Gastrocnemius medialis (tissue), 4 donors: Measurements from ENCODE around the gene ZBTB8B.

Experiments used
- POLR2A ChIP-seq, 2 donors: fragments of 450-650 bp; IDR thresholded peaks; one replicate each; pipeline ENCODE4 v1.6.1; 2017; ENCODE audit warnings: antibody characterized with exemption in 2 of 2, mild to moderate bottlenecking in 2 of 2, moderate library complexity in 2 of 2
- TF ChIP-seq, protein P1 (sequence below), 5 experiments: fragments of 450-650 bp in 3 of 5; fragments of 200-600 bp in 2 of 5; sonication (generic) in 2 of 5; IDR thresholded peaks in 4 of 5; conservative IDR thresholded peaks in 1 of 5; 1 replicate in 4 of 5; 2 replicates in 1 of 5; pipeline ENCODE4 v1.5.1; 2016 to 2019; ENCODE audit warnings: antibody characterized with exemption in 5 of 5, mild to moderate bottlenecking in 3 of 5, moderate library complexity in 3 of 5

DNA sequence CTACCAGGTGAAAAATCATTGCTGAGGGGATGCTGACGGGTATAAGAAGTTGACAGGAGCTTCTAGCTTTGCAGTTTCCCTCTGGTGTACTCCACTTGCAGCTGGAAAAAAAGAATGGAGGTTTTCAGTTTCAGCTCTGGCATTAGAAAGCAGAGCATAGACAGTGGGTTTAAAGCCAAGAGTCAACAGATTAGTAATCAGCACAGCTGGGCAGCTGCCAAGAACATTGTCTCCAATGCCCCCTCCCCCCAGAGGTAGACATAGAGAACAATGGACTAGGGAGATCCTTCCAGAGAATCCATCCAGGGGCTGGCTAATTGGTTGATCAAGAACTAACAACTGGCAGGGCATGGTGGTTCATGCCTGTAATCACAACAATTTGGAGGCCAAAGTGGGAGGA is 10.1 kb upstream of the ZBTB8B start:
- TF ChIP-seq, protein P1, sequence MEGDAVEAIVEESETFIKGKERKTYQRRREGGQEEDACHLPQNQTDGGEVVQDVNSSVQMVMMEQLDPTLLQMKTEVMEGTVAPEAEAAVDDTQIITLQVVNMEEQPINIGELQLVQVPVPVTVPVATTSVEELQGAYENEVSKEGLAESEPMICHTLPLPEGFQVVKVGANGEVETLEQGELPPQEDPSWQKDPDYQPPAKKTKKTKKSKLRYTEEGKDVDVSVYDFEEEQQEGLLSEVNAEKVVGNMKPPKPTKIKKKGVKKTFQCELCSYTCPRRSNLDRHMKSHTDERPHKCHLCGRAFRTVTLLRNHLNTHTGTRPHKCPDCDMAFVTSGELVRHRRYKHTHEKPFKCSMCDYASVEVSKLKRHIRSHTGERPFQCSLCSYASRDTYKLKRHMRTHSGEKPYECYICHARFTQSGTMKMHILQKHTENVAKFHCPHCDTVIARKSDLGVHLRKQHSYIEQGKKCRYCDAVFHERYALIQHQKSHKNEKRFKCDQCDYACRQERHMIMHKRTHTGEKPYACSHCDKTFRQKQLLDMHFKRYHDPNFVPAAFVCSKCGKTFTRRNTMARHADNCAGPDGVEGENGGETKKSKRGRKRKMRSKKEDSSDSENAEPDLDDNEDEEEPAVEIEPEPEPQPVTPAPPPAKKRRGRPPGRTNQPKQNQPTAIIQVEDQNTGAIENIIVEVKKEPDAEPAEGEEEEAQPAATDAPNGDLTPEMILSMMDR (IDR thresholded peaks at IDR 0.05 in 4 of 5, conservative IDR thresholded peaks at IDR 0.05 in 1 of 5) = no peak
- TF ChIP-seq POLR2A (IDR thresholded peaks at IDR 0.05) = no peak
